ENCODE results near the gene QRICH1. TPM values are rescaled to one million over a fixed set of nuclear protein-coding genes. Genes with fewer than 3 reads are reported as not detected.

Gene QRICH1
- total and polyA plus RNA-seq, 2 donors, result 40.7 to 63.0 TPM

- WGBS, result 92% methylated on average over 17 of the region's 17 CpGs
- Histone ChIP-seq H3K36me3 (ENCODE audit: insufficient read depth) (peaks cover 2% of the 10 kb centered on the region), H3K27ac (ENCODE audit: low read depth) (no peak overlapping the region), H3K4me3 (ENCODE audit: low read depth, low read length) (no peak overlapping the region), H3K4me1 (ENCODE audit: insufficient read depth) (no peaks in the 10 kb centered on the region)
- no peak for DNase-seq (ENCODE audit: extremely low spot score)
Measured at GRCh38 chr3:49122886-49123545, 29.1 kb upstream of the QRICH1 start.

GRCh38 chr3:49122451-49122850, 28.6 kb upstream of the QRICH1 start:
- DNase-seq (ENCODE audit: extremely low spot score), result no peak
- Histone ChIP-seq H3K4me3 (ENCODE audit: low read depth, low read length) (no peak overlapping the region), H3K4me1 (ENCODE audit: insufficient read depth) (no peaks in the 10 kb centered on the region), H3K36me3 (ENCODE audit: insufficient read depth) (peaks cover 2% of the 10 kb centered on the region), H3K27ac (ENCODE audit: low read depth) (no peak overlapping the region)
- WGBS, result 89% methylated on average over 7 of the region's 7 CpGs

- Histone ChIP-seq H3K36me3 (ENCODE audit: insufficient read depth) (peaks cover 2% of the 10 kb centered on the region), H3K27ac (ENCODE audit: low read depth) (no peak overlapping the region), H3K4me3 (ENCODE audit: low read depth, low read length) (no peak overlapping the region), H3K4me1 (ENCODE audit: insufficient read depth) (no peaks in the 10 kb centered on the region)
- DNase-seq (ENCODE audit: extremely low spot score), result no peak
- WGBS, result 91% methylated on average over 12 of the region's 12 CpGs
Measured at GRCh38 chr3:49122022-49122421, 28.2 kb upstream of the QRICH1 start.

GRCh38 chr3:49121132-49121736, 27.4 kb upstream of the QRICH1 start:
- peak overlapping the region; percentile 88 for H3K4me3 ChIP-seq (ENCODE audit: low read depth, low read length)
- WGBS, result 69% methylated on average over 17 of the region's 17 CpGs
- no peaks in the 10 kb centered on the region for H3K4me1 ChIP-seq (ENCODE audit: insufficient read depth)
- no peak for DNase-seq (ENCODE audit: extremely low spot score)
- peak overlapping the region; percentile 69 for H3K27ac ChIP-seq (ENCODE audit: low read depth)
- H3K36me3 ChIP-seq (ENCODE audit: insufficient read depth), result peaks cover 2% of the 10 kb centered on the region

- peak within 1 kb of the TSS; percentile 94 for H3K27ac ChIP-seq (ENCODE audit: low read depth)
- H3K36me3 ChIP-seq (ENCODE audit: insufficient read depth), result peaks cover 2% of the 10 kb centered on the region
- H3K4me3 ChIP-seq (ENCODE audit: low read depth, low read length), result peak within 1 kb of the TSS; percentile 88
- WGBS, result under 1% methylated on average over 70 of the region's 70 CpGs
- peak; percentile 84 for DNase-seq (ENCODE audit: extremely low spot score)
- no peaks in the 10 kb centered on the region for H3K4me1 ChIP-seq (ENCODE audit: insufficient read depth)
Measured at GRCh38 chr3:49120438-49121131, 26.7 kb upstream of the QRICH1 start, which contains the start of gene USP19. USP19 (minus strand) TSS chr3:49120823; CDS start chr3:49119145, 1,678 bp downstream.

- peak overlapping the region; percentile 88 for H3K4me3 ChIP-seq (ENCODE audit: low read depth, low read length)
- WGBS, result under 1% methylated on average over 9 of the region's 9 CpGs
- no peaks in the 10 kb centered on the region for H3K4me1 ChIP-seq (ENCODE audit: insufficient read depth)
- peaks cover 2% of the 10 kb centered on the region for H3K36me3 ChIP-seq (ENCODE audit: insufficient read depth)
- DNase-seq (ENCODE audit: extremely low spot score), result no peak
- H3K27ac ChIP-seq (ENCODE audit: low read depth), result peak overlapping the region; percentile 94
Measured at GRCh38 chr3:49120096-49120437, 26.2 kb upstream of the QRICH1 start.

GRCh38 chr3:49119439-49119838, 25.6 kb upstream of the QRICH1 start:
- Histone ChIP-seq H3K4me3 (ENCODE audit: low read depth, low read length) (peak overlapping the region; percentile 88), H3K27ac (ENCODE audit: low read depth) (no peak overlapping the region), H3K36me3 (ENCODE audit: insufficient read depth) (peaks cover 2% of the 10 kb centered on the region), H3K4me1 (ENCODE audit: insufficient read depth) (no peaks in the 10 kb centered on the region)
- DNase-seq (ENCODE audit: extremely low spot score), result no peak
- WGBS, result 75% methylated on average over 3 of the region's 3 CpGs

- H3K4me1 ChIP-seq (ENCODE audit: insufficient read depth), result no peaks in the 10 kb centered on the region
- peaks cover 2% of the 10 kb centered on the region for H3K36me3 ChIP-seq (ENCODE audit: insufficient read depth)
- H3K27ac ChIP-seq (ENCODE audit: low read depth), result no peak overlapping the region
- no peak overlapping the region for H3K4me3 ChIP-seq (ENCODE audit: low read depth, low read length)
- WGBS, result 64% methylated on average over 10 of the region's 10 CpGs
- DNase-seq (ENCODE audit: extremely low spot score), result no peak
Measured at GRCh38 chr3:49119036-49119435, 25.2 kb upstream of the QRICH1 start.

- no peak overlapping the region for H3K4me3 ChIP-seq (ENCODE audit: low read depth, low read length)
- H3K36me3 ChIP-seq (ENCODE audit: insufficient read depth), result peaks cover 10% of the 10 kb centered on the region
- no peak for DNase-seq (ENCODE audit: extremely low spot score)
- 89% methylated on average over 14 of the region's 14 CpGs for WGBS
- H3K27ac ChIP-seq (ENCODE audit: low read depth), result no peak overlapping the region
- H3K4me1 ChIP-seq (ENCODE audit: insufficient read depth), result no peaks in the 10 kb centered on the region
Measured at GRCh38 chr3:49112262-49112661, 18.4 kb upstream of the QRICH1 start.

- Histone ChIP-seq H3K27ac (ENCODE audit: low read depth) (no peak overlapping the region), H3K36me3 (ENCODE audit: insufficient read depth) (peaks cover 10% of the 10 kb centered on the region), H3K4me1 (ENCODE audit: insufficient read depth) (no peaks in the 10 kb centered on the region), H3K4me3 (ENCODE audit: low read depth, low read length) (no peak overlapping the region)
- WGBS, result 83% methylated on average over 6 of the region's 6 CpGs
- DNase-seq (ENCODE audit: extremely low spot score), result no peak
Measured at GRCh38 chr3:49111347-49111746, 17.5 kb upstream of the QRICH1 start.

- H3K4me3 ChIP-seq (ENCODE audit: low read depth, low read length), result no peak overlapping the region
- DNase-seq (ENCODE audit: extremely low spot score), result no peak
- H3K27ac ChIP-seq (ENCODE audit: low read depth), result no peak overlapping the region
- no peaks in the 10 kb centered on the region for H3K4me1 ChIP-seq (ENCODE audit: insufficient read depth)
- 83% methylated on average over 13 of the region's 13 CpGs for WGBS
- H3K36me3 ChIP-seq (ENCODE audit: insufficient read depth), result peaks cover 10% of the 10 kb centered on the region
Measured at GRCh38 chr3:49110780-49111179, 16.9 kb upstream of the QRICH1 start.

GRCh38 chr3:49108346-49108745, 14.5 kb upstream of the QRICH1 start:
- peaks cover 2% of the 10 kb centered on the region for H3K4me1 ChIP-seq (ENCODE audit: insufficient read depth)
- H3K27ac ChIP-seq (ENCODE audit: low read depth), result no peak overlapping the region
- peaks cover 10% of the 10 kb centered on the region for H3K36me3 ChIP-seq (ENCODE audit: insufficient read depth)
- no peak for DNase-seq (ENCODE audit: extremely low spot score)
- H3K4me3 ChIP-seq (ENCODE audit: low read depth, low read length), result no peak overlapping the region
- 79% methylated on average over 14 of the region's 14 CpGs for WGBS

GRCh38 chr3:49104427-49105291, 10.8 kb upstream of the QRICH1 start, which contains the start of gene QARS1:
QARS1 (minus strand) TSS chr3:49104757; CDS start chr3:49104733, 24 bp downstream.
- Histone ChIP-seq H3K27ac (ENCODE audit: low read depth) (peak within 1 kb of the TSS; percentile 63), H3K36me3 (ENCODE audit: insufficient read depth) (peaks cover 11% of the 10 kb centered on the region), H3K4me1 (ENCODE audit: insufficient read depth) (peaks cover 2% of the 10 kb centered on the region), H3K4me3 (ENCODE audit: low read depth, low read length) (peak within 1 kb of the TSS; percentile 69)
- DNase-seq (ENCODE audit: extremely low spot score), result peak; percentile 93
- WGBS, result under 1% methylated on average over 50 of the region's 50 CpGs

Measured in urinary bladder (tissue), 4 donors.